Measurements from ENCODE around the gene ELANE.
"Not testable (repeated sequence)": the region's sequence is repeated elsewhere in the genome, so short reads cannot be mapped to it uniquely, and the experiment has no call there.

ELANE gene

GRCh38 chr19:850221-850978, 1.7 kb upstream of the ELANE start:
- no peaks in the 10 kb centered on the region for H3K9me3 ChIP-seq
- H3K36me3 ChIP-seq: no peaks in the 10 kb centered on the region
- peaks cover 0 to 25% (median 14%) of the 10 kb centered on the region in 4 donors for H3K4me1 ChIP-seq
- peak overlapping the region in 1 of 2 donors; percentile 33 for H3K4me3 ChIP-seq
- peak overlapping the region; percentile 66 for H3K27ac ChIP-seq
- intact Hi-C loops (cut with DNase I; ENCODE audit: low total_unique reads): loop anchor here (10.0 kb wide), 1 partner anchor 134 kb away; the partner anchor contains the start of gene WDR18
- peak; percentile 93 to 96 for DNase-seq
- peaks cover 0 to 69% of the 10 kb centered on the region in 2 donors for H3K27me3 ChIP-seq
- no peak for TF ChIP-seq CTCF (IDR thresholded peaks at IDR 0.05)

GRCh38 chr19:850979-851335, 1.1 kb upstream of the ELANE start:
- Histone ChIP-seq H3K27me3 (peaks cover 0 to 72% of the 10 kb centered on the region in 2 donors), H3K4me3 (peak overlapping the region in 1 of 2 donors; percentile 33)

GRCh38 chr19:853014-853585, 997 bp downstream of the ELANE start:
- H3K36me3 ChIP-seq: no peaks in the 10 kb centered on the region
- DNase-seq: no peak
- TF ChIP-seq CTCF (IDR thresholded peaks at IDR 0.05): no peak
- intact Hi-C loops (cut with DNase I; ENCODE audit: low total_unique reads): loop anchor here (10.0 kb wide), 1 partner anchor 132 kb away; the partner anchor contains the start of gene WDR18
- H3K27me3 ChIP-seq: peaks cover 0 to 57% of the 10 kb centered on the region in 2 donors
- H3K4me1 ChIP-seq: peaks cover 0 to 19% (median 11%) of the 10 kb centered on the region in 4 donors
- H3K4me3 ChIP-seq: no peak overlapping the region
- no peaks in the 10 kb centered on the region for H3K9me3 ChIP-seq
- H3K27ac ChIP-seq: no peak overlapping the region

More at GRCh38 chr19:850979-851335, 1.1 kb upstream of the ELANE start:
- intact Hi-C loops (cut with DNase I; ENCODE audit: low total_unique reads): loop anchor here (10.0 kb wide), 1 partner anchor 134 kb away; the partner anchor contains the start of gene WDR18
- Histone ChIP-seq H3K9me3 (no peaks in the 10 kb centered on the region), H3K4me1 (peaks cover 0 to 25% (median 14%) of the 10 kb centered on the region in 4 donors), H3K27ac (peak overlapping the region; percentile 66), H3K36me3 (no peaks in the 10 kb centered on the region)
- DNase-seq: no peak
- no peak for TF ChIP-seq CTCF (IDR thresholded peaks at IDR 0.05)

- not testable (repeated sequence) for H3K27ac ChIP-seq, H3K36me3 ChIP-seq, DNase-seq, H3K9me3 ChIP-seq, H3K4me3 ChIP-seq
- intact Hi-C loops (cut with DNase I; ENCODE audit: low total_unique reads): loop anchor here (10.0 kb wide), 1 partner anchor 131 kb away; the partner anchor contains the start of gene WDR18
- Histone ChIP-seq H3K27me3 (peaks cover 0 to 57% of the 10 kb centered on the region in 2 donors), H3K4me1 (peaks cover 0 to 19% (median 11%) of the 10 kb centered on the region in 4 donors)
Observed at GRCh38 chr19:853614-854220, 1.6 kb downstream of the ELANE start.

GRCh38 chr19:854549-854948, 2.4 kb downstream of the ELANE start:
- TF ChIP-seq CTCF (IDR thresholded peaks at IDR 0.05): no peak
- intact Hi-C loops (cut with DNase I; ENCODE audit: low total_unique reads): loop anchor here (10.0 kb wide), 1 partner anchor 130 kb away; the partner anchor contains the start of gene WDR18
- peaks cover 0 to 19% (median 11%) of the 10 kb centered on the region in 4 donors for H3K4me1 ChIP-seq
- H3K4me3 ChIP-seq: no peak overlapping the region
- no peak overlapping the region for H3K27ac ChIP-seq
- DNase-seq: no peak
- peaks cover 0 to 65% of the 10 kb centered on the region in 2 donors for H3K27me3 ChIP-seq
- no peaks in the 10 kb centered on the region for H3K9me3 ChIP-seq
- H3K36me3 ChIP-seq: no peaks in the 10 kb centered on the region

All from tibial artery (tissue), 4 donors.